H1 (cell line): Measurements from ENCODE around the gene SMDT1. TPM values are rescaled to one million over a fixed set of nuclear protein-coding genes. Genes with fewer than 3 reads are reported as not detected.

Experiments used
- ATF2 ChIP-seq: IDR thresholded peaks from 2 replicates; pipeline ENCODE4 v1.6.1; 2012; ENCODE audit warnings: low read length, inconsistent platforms
- ZNF274 ChIP-seq: IDR thresholded peaks from 2 replicates; pipeline ENCODE4 v1.7.0; 2012; ENCODE audit warnings: low read length, borderline replicate concordance; ENCODE audit errors: extremely low read depth
- polyA plus RNA-seq, 7 experiments: library from polyadenylated mRNA; depleted of rRNA in 3 of 7; stranded (reverse) in 5 of 7; unstranded in 2 of 7; fragments of >200 nt in 5 of 7; fragments of 200-250 nt in 2 of 7; gene quantifications; 1 replicate in 5 of 7; 2 replicates in 1 of 7; 4 replicates in 1 of 7; pipeline versions ENCODE4 v1.2.1 to v1.2.3, GENCODE V29; 2011 to 2013; ENCODE audit warnings: missing spikeins in 2 of 7, mixed read lengths in 2 of 7
- total RNA-seq: library from RNA; stranded (reverse); fragmentation: NEBNext Ultra II Directional; extraction: Animal tissue kit (Norgen Biotek cat#: 25700); gene quantifications from 2 replicates; pipeline ENCODE4 v1.2.1, GENCODE V29; 2021

Gene SMDT1
- total and polyA plus RNA-seq, 2 of the 8 experiments (the other 6 are each of a cell fraction or from before 2014, with no cell fraction given), result 34.9 to 35.6 TPM

- TF ChIP-seq ATF2, result no peak
- no peak for TF ChIP-seq ZNF274
Observed at GRCh38 chr22:42090596-42091454, 11.3 kb downstream of the SMDT1 start, which contains the start of gene NDUFA6 (continued).
